K562 (cell line): ENCODE data around the gene CCDC106. TPM values are rescaled to one million over a fixed set of nuclear protein-coding genes. Genes with fewer than 3 reads are reported as not detected.

Source experiments
- AFF4 ChIP-seq: sonication (generic); formaldehyde crosslinking; IDR thresholded peaks from 2 replicates; pipeline ENCODE4 v1.8.0; 2023; ENCODE audit warnings: mild to moderate bottlenecking, missing genetic modification reagents
- BCL6 ChIP-seq: fragments of 250-450 bp; sonication (Bioruptor Pico); IDR thresholded peaks from 2 replicates; pipeline ENCODE4 v1.4.0; 2020
- CREB5 ChIP-seq: fragments of 250-450 bp; sonication (Bioruptor Pico); IDR thresholded peaks from 2 replicates; pipeline ENCODE4 v1.5.0; 2020; ENCODE audit warnings: mild to moderate bottlenecking
- E2F4 ChIP-seq: sonication (generic); formaldehyde crosslinking; IDR thresholded peaks from 2 replicates; pipeline ENCODE4 v1.8.0; 2022; ENCODE audit warnings: mild to moderate bottlenecking, low read depth, missing genetic modification reagents
- HBP1 ChIP-seq: fragments of 450-650 bp; formaldehyde crosslinking; IDR thresholded peaks from 2 replicates; pipeline ENCODE4 v1.4.0; 2022; ENCODE audit warnings: missing genetic modification characterization
- KDM5B ChIP-seq: fragments of 200-600 bp; sonication (generic); IDR thresholded peaks from 2 replicates; pipeline ENCODE4 v1.6.1; 2012; ENCODE audit warnings: low read depth, mild to moderate bottlenecking, moderate library complexity, low read length, control low read depth, inconsistent platforms; ENCODE audit not compliant: insufficient replicate concordance
- MBD2 ChIP-seq: sonication (generic); IDR thresholded peaks from 2 replicates; pipeline ENCODE4 v1.6.1; 2016; ENCODE audit warnings: low read depth, borderline replicate concordance
- MTA3 ChIP-seq: fragments of 450-650 bp; formaldehyde crosslinking; IDR thresholded peaks from 2 replicates; pipeline ENCODE4 v1.6.1; 2017; ENCODE audit warnings: mild to moderate bottlenecking, borderline replicate concordance
- PTTG1 ChIP-seq: fragments of 450-650 bp; IDR thresholded peaks from 2 replicates; pipeline ENCODE4 v1.6.1; 2016; ENCODE audit warnings: low read depth, mild to moderate bottlenecking, missing genetic modification characterization, missing compliant biosample characterization
- RBM15 ChIP-seq: fragments of 200-400 bp; formaldehyde crosslinking; IDR thresholded peaks from 2 replicates; pipeline ENCODE4 v1.6.1; 2018; ENCODE audit warnings: mild to moderate bottlenecking, low read length, moderate library complexity; ENCODE audit not compliant: insufficient read depth
- XRCC4 ChIP-seq: IDR thresholded peaks from one replicate; pipeline ENCODE4 v1.6.1; 2011; ENCODE audit not compliant: insufficient read depth, insufficient read length; ENCODE audit errors: extremely low read depth
- ZNF146 ChIP-seq: IDR thresholded peaks from one replicate; pipeline ENCODE4 v1.6.1; 2018; ENCODE audit warnings: missing compliant biosample characterization; ENCODE audit not compliant: unreplicated experiment
- ZNF184 ChIP-seq: sonication (generic); formaldehyde crosslinking; IDR thresholded peaks from 2 replicates; pipeline ENCODE4 v1.5.0; 2020; ENCODE audit warnings: missing genetic modification reagents
- ZNF311 ChIP-seq: fragments of 250-450 bp; sonication (Bioruptor Pico); IDR thresholded peaks from 2 replicates; pipeline ENCODE4 v1.4.0; 2020; ENCODE audit warnings: mild to moderate bottlenecking, moderate library complexity
- ZNF395 ChIP-seq: fragments of 200-800 bp; sonication (Bioruptor generic); IDR thresholded peaks from 2 replicates; pipeline ENCODE4 v1.6.1; 2017; ENCODE audit warnings: missing genetic modification characterization, missing compliant biosample characterization
- ZNF766 ChIP-seq: fragments of 200-800 bp; sonication (Bioruptor generic); conservative IDR thresholded peaks from 2 replicates; pipeline ENCODE4 v1.6.1; 2016; ENCODE audit warnings: missing genetic modification characterization, missing compliant biosample characterization
- polyA plus RNA-seq, 8 experiments: library from polyadenylated mRNA; depleted of rRNA in 4 of 8; stranded (reverse) in 5 of 8; unstranded in 3 of 8; fragments of >200 nt; fragmentation: Nextera tagmentation in 2 of 8; fragmentation: Illumina TruSeq in 1 of 8; extraction: Ambion mirVana in 2 of 8; extraction: Trizol in 1 of 8; gene quantifications; 2 replicates each; pipeline versions ENCODE4 v1.2.1 to v1.2.3, GENCODE V29; 2011 to 2014; ENCODE audit warnings: inconsistent platforms in 1 of 8, missing spikeins in 1 of 8
- total RNA-seq, 7 experiments: library from RNA; depleted of rRNA in 6 of 7; stranded (reverse); fragments of >200 nt in 6 of 7; fragmentation: Illumina TruSeq in 2 of 7; extraction: Trizol in 2 of 7; gene quantifications; 2 replicates each; pipeline versions ENCODE4 v1.2.1 to v1.2.3, GENCODE V29; 2011 to 2021; ENCODE audit warnings: low replicate concordance in 1 of 7

The CCDC106 gene
- total and polyA plus RNA-seq, 9 of the 15 experiments (the other 6 are each of a cell fraction or from before 2014, with no cell fraction given) = 0.10 to 27.5 (median 15.0) TPM; not detected in 1

GRCh38 chr19:55624109-55625003 lies 23.7 kb upstream of the CCDC106 start, which contains the start of gene ZNF784 (continued):
- peak; percentile 84; the same call in 1 of the 2 replicates for TF ChIP-seq AFF4 (CRISPR knock-in tag)
- no peak for TF ChIP-seq RBM15
- TF ChIP-seq PTTG1 (tag) = no peak
- peak; percentile 71; the same call in 1 of the 2 replicates for TF ChIP-seq E2F4 (CRISPR knock-in tag)
- TF ChIP-seq ZNF766 (CRISPR knock-in tag) = no peak
- TF ChIP-seq KDM5B = peak; percentile 85
- no peak for TF ChIP-seq ZNF311 (CRISPR knock-in tag)
- peak; percentile 90 for TF ChIP-seq MBD2
- TF ChIP-seq ZNF146 (CRISPR knock-in tag) = no peak
- no peak for TF ChIP-seq HBP1
- TF ChIP-seq XRCC4 = no peak
- no peak for TF ChIP-seq BCL6
- TF ChIP-seq ZNF184 = no peak
- TF ChIP-seq CREB5 (CRISPR knock-in tag) = no peak
- 0 out of 2 replicates have a peak, but pooled peaks have one; percentile 45 for TF ChIP-seq MTA3
- no peak for TF ChIP-seq ZNF395
